ENCODE data around the gene HDDC3.

Gene HDDC3

DNA sequence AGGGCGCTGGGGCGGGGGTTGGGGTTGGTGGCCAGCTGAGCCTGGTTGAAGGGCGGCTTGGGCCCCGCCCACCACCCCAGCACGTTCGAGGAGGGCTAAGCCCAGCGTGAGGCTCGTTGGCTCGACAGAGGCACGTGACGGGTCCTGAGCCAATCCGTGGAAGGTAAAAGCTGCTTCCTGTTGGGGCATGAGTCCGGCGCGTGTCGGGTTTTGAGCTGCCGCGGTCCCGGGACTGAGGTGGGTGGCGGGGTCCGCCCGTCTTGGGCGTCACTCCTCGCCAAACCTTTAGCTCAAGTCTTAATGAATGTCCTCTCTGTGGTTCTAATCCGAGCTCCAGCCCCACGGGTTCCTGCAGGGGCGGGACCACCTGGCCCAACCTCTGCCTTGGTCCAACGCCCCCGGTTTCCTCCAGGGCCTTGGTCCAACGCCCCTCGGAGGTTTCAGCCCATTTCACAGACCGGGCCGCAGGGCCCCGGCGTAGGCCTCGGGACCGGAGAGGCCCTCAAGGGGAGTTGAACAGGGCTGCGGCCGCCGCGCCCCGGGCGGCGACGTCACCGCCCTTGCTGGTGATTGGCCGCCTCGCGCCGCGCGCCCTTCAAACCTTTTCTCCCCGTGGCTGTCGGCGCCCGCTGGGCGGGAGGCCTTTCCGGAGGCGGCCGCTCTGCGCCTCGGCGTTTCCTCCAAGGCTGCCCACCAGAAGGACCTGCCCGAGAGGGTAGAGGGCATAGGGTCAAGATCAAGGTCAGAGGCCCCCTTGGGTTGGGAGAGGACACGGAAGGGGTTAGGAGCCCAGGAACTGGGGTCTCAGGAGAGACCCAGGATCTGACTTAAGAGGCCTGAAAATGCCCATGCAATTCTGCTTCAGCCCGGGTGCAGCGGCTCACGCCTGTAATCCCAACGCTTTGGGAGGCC, 22.6 kb upstream of the HDDC3 start, which contains the start of gene RCCD1:
Gene RCCD1, plus strand, starts transcription at position 173 of the 912 bp plus-strand sequence. CDS start 1,851 bp downstream, outside the sequence.
- H3K4me3 ChIP-seq (ENCODE audit: low read depth, low read length), result peak within 1 kb of the TSS; percentile 83
- DNase-seq (ENCODE audit: low read depth), result peak; percentile 81

DNA sequence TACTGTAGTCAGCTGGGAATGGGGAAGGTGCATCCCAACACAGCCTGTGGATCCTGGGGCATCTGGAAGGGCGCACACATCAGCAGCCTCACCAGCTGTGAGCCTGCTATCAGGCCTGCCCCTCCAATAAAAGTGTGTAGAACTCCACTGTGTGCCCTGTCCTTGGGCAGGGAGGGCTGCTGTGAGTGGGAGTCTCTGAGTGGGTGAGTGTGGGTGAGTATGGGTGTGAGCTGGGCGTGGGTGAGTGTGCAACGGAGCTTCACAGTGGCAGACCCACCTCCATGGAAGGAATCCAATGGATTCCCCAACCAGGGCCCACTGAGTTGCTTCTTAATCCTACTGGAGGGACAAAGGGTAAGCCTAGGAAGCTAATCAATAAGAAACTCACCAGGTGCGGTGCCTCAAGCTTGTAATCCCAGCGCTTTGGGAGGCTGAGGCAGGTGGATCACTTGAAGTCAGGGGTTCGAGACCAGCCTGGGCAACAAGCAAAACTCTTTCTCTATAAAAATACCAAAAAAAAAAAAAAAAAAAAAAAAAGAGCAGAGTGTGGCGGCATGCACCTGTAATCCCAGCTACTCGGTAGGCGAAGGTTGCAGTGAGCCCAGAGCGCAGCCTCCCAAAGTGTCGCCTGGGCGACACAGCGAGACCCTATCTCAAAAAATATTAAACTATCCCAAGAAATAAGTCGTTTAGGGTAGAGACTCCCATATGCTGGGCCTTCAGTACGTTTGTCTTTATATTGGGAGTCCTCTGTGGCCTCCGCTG, 21.8 kb upstream of the HDDC3 start:
- DNase-seq (ENCODE audit: low read depth), result no peak
- peak overlapping the region; percentile 83 for H3K4me3 ChIP-seq (ENCODE audit: low read depth, low read length)

DNA sequence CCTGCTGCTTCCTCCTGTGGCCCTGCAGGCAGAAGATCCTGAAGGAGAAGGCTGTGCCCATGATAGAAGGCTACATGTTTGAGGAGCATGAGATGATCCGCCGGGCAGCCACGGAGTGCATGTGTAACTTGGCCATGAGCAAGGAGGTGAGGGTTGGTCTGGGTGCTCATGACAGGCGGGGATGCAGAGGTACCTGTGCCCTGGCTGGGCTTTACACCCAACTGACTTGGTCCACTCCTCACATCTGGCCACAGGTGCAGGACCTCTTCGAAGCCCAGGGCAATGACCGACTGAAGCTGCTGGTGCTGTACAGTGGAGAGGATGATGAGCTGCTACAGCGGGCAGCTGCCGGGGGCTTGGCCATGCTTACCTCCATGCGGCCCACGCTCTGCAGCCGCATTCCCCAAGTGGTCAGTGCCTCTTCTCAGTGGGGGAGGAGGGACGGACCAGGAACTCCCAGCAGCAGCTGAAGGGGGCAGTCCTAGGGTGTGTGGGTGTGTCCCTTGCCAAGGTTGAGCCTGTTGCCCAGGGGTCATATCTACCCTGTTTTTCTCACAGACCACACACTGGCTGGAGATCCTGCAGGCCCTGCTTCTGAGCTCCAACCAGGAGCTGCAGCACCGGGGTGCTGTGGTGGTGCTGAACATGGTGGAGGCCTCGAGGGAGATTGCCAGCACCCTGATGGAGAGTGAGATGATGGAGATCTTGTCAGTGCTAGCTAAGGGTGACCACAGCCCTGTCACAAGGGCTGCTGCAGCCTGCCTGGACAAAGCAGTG, 20.7 kb upstream of the HDDC3 start:
- DNase-seq (ENCODE audit: low read depth), result no peak
- no peak overlapping the region for H3K4me3 ChIP-seq (ENCODE audit: low read depth, low read length)

GRCh38 chr15:90950676-90951075, 18.3 kb upstream of the HDDC3 start:
- no peak for DNase-seq (ENCODE audit: low read depth)

GRCh38 chr15:90949979-90950675, 17.8 kb upstream of the HDDC3 start:
- H3K4me3 ChIP-seq (ENCODE audit: low read depth, low read length), result no peak overlapping the region
- DNase-seq (ENCODE audit: low read depth), result no peak

More at GRCh38 chr15:90950676-90951075, 18.3 kb upstream of the HDDC3 start:
- no peak overlapping the region for H3K4me3 ChIP-seq (ENCODE audit: low read depth, low read length)

GRCh38 chr15:90948506-90948905, 16.2 kb upstream of the HDDC3 start:
- no peak for DNase-seq (ENCODE audit: low read depth)
- no peak overlapping the region for H3K4me3 ChIP-seq (ENCODE audit: low read depth, low read length)

GRCh38 chr15:90947577-90948357, 15.4 kb upstream of the HDDC3 start:
- no peak for DNase-seq (ENCODE audit: low read depth)
- H3K4me3 ChIP-seq (ENCODE audit: low read depth, low read length), result no peak overlapping the region

- DNase-seq (ENCODE audit: low read depth), result no peak
- no peak overlapping the region for H3K4me3 ChIP-seq (ENCODE audit: low read depth, low read length)
Measured at GRCh38 chr15:90946941-90947576, 14.7 kb upstream of the HDDC3 start.

- DNase-seq (ENCODE audit: low read depth), result no peak
- no peak overlapping the region for H3K4me3 ChIP-seq (ENCODE audit: low read depth, low read length)
Measured at GRCh38 chr15:90946538-90946937, 14.2 kb upstream of the HDDC3 start.

DNA sequence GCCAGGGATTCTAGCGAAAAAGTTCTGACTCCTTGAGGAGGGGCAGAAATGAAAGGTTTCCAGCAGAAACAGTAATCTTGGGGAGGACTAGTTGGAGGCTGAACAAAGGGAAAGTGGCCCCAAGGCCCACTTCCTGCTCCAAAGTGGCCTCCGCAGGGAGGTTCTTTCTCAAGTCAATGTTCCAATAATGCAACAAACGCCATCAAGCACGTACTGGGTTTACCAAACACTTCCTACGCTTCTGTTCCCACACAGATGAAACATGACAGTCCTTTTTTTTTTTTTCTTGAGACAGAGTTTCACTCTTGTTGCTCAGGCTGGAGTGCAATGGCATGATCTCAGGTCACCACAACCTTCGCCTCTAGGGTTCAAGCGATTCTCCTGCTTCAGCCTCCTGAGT, 12.7 kb upstream of the HDDC3 start:
- DNase-seq (ENCODE audit: low read depth), result no peak
- H3K4me3 ChIP-seq (ENCODE audit: low read depth, low read length), result no peak overlapping the region

- no peak for DNase-seq (ENCODE audit: low read depth)
- no peak overlapping the region for H3K4me3 ChIP-seq (ENCODE audit: low read depth, low read length)
Measured at GRCh38 chr15:90942354-90943120, 10.2 kb upstream of the HDDC3 start.

DNA sequence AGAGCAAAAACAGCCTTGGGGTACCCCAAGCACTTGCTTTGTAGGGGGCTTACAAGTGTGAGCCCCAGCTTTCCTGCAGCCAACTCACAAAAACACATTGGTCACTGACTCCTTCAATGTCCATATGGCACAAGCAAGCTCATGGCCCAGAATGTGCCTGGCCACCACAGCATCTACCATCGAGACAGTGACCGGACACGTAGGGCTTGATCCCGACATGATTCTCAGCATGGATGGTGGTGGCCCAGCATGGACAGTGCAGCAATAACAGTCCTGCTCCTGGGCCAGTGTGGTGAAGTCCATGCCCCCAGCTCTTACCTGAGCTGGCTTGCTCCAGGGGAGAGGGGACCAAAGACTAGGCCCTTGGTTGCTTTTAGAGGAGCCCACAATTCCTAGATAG, 8.7 kb upstream of the HDDC3 start:
- no peak for DNase-seq (ENCODE audit: low read depth)
- no peak overlapping the region for H3K4me3 ChIP-seq (ENCODE audit: low read depth, low read length)

GRCh38 chr15:90939756-90940155, 7.4 kb upstream of the HDDC3 start:
- no peak for DNase-seq (ENCODE audit: low read depth)
- H3K4me3 ChIP-seq (ENCODE audit: low read depth, low read length), result no peak overlapping the region

DNA sequence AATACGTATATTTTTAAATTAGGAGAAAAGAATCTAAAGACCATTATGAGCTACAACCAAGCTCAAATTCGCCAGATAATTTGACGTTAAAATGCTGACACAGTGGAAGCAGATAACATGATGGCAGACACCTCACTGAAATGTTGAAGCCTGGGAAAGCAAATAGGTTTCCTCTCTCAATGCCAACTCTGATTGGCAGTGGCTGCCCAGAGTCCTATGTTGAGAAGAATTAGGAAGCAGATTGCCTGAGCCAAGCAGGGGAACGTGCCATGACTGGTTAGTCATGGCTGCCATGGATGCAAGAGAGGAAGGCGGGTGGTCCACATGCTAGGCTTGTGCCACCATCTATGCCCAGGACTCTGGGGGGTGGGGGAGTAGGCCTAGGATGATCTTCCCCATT, 5.9 kb upstream of the HDDC3 start:
- no peak overlapping the region for H3K4me3 ChIP-seq (ENCODE audit: low read depth, low read length)
- DNase-seq (ENCODE audit: low read depth), result no peak

DNA sequence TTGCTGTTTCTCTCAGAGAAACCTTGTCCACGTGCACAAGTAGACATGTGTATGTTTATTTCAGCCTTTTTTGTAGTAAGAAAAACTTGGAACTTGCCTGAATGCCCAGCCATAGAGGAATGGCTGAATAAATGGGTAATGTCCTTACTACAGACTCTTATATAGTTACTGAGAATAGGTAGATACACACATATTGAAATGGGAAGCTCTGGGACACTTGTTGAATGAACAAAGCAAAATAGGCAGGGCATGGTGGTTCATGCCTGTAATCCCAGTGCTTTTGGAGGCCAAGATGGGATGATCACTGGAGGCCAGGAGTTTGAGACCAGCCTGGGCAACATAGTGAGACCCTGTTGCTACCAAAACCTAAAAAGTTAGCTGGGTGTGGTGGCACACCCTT, 4.5 kb upstream of the HDDC3 start:
- H3K4me3 ChIP-seq (ENCODE audit: low read depth, low read length), result no peak overlapping the region
- DNase-seq (ENCODE audit: low read depth), result no peak

DNA sequence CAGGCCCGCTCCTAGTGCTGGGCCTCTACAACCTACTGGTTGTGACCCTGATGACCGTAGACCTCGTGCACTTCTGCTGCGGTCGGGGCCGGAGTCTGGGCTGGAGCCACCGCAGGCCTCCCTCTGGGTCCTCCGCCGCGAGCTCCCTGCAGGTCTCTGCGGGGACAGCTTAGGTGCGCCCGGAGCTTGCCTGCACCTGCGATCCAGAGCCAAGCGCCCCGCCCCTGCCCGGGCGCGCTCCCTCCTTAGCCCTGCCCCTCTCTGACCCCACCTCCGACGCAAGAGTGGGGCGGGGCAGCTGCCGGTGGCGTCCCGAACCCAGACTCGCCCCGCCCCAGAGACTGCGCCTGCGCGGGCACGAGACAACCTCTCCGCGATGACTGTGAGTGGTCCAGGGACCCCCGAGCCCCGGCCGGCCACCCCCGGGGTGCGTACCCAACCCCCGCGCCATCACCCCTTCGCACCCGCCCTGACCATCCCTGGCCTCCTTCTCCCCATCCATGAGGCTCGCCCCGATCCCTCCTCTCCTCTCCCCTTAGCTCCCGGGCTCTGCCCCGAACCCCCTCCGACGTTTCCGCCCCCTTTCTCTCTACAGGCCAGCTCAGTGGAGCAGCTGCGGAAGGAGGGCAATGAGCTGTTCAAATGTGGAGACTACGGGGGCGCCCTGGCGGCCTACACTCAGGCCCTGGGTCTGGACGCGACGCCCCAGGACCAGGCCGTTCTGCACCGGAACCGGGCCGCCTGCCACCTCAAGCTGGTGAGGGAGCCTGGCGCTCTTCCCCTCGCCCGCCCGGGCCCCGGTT, 2.8 kb upstream of the HDDC3 start, which contains the start of gene UNC45A:
Gene UNC45A, plus strand, starts transcription at position 337 of the 803 bp plus-strand sequence. Its CDS starts 40 bp downstream, at position 377.
- peak; percentile 49 for DNase-seq (ENCODE audit: low read depth)

More for the DNA sequence above, 2.8 kb upstream of the HDDC3 start, which contains the start of gene UNC45A:
- H3K4me3 ChIP-seq (ENCODE audit: low read depth, low read length), result peak within 1 kb of the TSS; percentile 71
